Measurements from ENCODE around the gene OR2V1. TPM values are rescaled to one million over a fixed set of nuclear protein-coding genes. Genes with fewer than 3 reads are reported as not detected.

OR2V1 gene
- total RNA-seq, 1 experiment from 2014 or later = not detected

DNA sequence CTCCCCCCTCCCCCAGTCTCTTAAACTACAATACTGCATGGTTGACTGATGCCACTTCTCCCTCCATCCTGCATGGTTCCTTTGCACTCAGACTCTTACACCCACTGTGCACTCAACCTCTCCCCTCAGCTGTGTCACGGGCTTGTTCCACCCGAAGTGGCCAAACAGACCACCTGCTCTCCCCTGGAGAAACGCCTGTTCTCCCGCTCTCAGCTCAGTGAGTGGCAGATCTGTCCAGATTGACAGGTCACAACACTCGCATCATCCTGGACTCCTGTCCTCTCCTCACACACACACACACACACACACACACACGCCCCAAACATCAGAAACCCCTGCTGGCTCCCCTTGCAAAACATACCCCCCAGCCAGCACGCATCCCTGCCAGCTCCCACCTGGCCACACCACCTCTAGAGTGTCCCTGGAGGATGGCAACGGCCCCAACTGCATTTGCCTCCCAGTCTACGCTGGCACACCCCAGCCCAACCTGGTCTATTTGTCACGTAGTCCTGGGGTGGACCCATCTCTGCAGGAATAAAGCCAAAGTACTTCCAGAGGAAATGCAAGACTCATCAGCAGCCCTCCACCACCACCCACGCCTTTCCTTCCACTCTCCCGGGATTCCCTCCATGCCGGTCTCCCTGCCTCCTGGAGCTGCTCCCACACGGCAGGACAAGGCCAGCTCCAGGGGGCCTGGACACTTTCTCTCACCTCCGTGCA, 2.9 kb downstream of the OR2V1 start:
- no TSS peak for BruUV-seq (replicated peaks)
- no peaks in the 10 kb centered on the region for H4K20me1 ChIP-seq (ENCODE audit: insufficient read depth)
- no peak overlapping the region for H3K27ac ChIP-seq (ENCODE audit: low read depth, low read length)
- ChIA-PET POLR2A (no interaction called here), RAD21 (ENCODE audit: low non-redundant PET in 1 of 2, low total read pairs in 2 of 2, uncharacterized antibody in 2 of 2, unreplicated experiment in 2 of 2) (no interaction called here), CTCF (no interaction called here)
- no peak overlapping the region for H3K9ac ChIP-seq (ENCODE audit: low read length)
- H3K27me3 ChIP-seq (ENCODE audit: insufficient read depth, low read length) = no peaks in the 10 kb centered on the region
- H2AFZ ChIP-seq (ENCODE audit: low read depth, low read length, poor library complexity, severe bottlenecking) = no peak overlapping the region
- H3K79me2 ChIP-seq (ENCODE audit: insufficient read depth, low read length) = no peaks in the 10 kb centered on the region
- H3K4me3 ChIP-seq (replicated peaks in 1 of 2; ENCODE audit: low read depth in 1 of 2, low read length in 2 of 2) = no peak overlapping the region
- no peak for TF ChIP-seq JUND (IDR thresholded peaks at IDR 0.05)
- TF ChIP-seq ELF1 (IDR thresholded peaks at IDR 0.05; ENCODE audit: borderline replicate concordance, low read depth) = no peak
- TF ChIP-seq, protein P1, sequence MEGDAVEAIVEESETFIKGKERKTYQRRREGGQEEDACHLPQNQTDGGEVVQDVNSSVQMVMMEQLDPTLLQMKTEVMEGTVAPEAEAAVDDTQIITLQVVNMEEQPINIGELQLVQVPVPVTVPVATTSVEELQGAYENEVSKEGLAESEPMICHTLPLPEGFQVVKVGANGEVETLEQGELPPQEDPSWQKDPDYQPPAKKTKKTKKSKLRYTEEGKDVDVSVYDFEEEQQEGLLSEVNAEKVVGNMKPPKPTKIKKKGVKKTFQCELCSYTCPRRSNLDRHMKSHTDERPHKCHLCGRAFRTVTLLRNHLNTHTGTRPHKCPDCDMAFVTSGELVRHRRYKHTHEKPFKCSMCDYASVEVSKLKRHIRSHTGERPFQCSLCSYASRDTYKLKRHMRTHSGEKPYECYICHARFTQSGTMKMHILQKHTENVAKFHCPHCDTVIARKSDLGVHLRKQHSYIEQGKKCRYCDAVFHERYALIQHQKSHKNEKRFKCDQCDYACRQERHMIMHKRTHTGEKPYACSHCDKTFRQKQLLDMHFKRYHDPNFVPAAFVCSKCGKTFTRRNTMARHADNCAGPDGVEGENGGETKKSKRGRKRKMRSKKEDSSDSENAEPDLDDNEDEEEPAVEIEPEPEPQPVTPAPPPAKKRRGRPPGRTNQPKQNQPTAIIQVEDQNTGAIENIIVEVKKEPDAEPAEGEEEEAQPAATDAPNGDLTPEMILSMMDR (IDR thresholded peaks at IDR 0.05 in 2 of 3, conservative IDR thresholded peaks at IDR 0.05 in 1 of 3; ENCODE audit: borderline replicate concordance in 1 of 3, insufficient read depth in 1 of 3, low read depth in 2 of 3, low read length in 2 of 3) = no peak
- no peak for TF ChIP-seq ZFX (IDR thresholded peaks at IDR 0.05)
- TF ChIP-seq YY1 (IDR thresholded peaks at IDR 0.05; ENCODE audit: extremely low read depth, insufficient replicate concordance, low read depth, low read length) = no peak
- TF ChIP-seq TCF7L2 (IDR thresholded peaks at IDR 0.05; ENCODE audit: borderline replicate concordance, extremely low read depth, insufficient read depth, insufficient read length) = no peak
- no peak for TF ChIP-seq CBX3 (IDR thresholded peaks at IDR 0.05; ENCODE audit: low read depth)
- no peak for TF ChIP-seq SP1 (IDR thresholded peaks at IDR 0.05; ENCODE audit: low read depth)
- TF ChIP-seq, protein P2, sequence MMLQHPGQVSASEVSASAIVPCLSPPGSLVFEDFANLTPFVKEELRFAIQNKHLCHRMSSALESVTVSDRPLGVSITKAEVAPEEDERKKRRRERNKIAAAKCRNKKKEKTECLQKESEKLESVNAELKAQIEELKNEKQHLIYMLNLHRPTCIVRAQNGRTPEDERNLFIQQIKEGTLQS (IDR thresholded peaks at IDR 0.05) = no peak
- TF ChIP-seq, protein P3, sequence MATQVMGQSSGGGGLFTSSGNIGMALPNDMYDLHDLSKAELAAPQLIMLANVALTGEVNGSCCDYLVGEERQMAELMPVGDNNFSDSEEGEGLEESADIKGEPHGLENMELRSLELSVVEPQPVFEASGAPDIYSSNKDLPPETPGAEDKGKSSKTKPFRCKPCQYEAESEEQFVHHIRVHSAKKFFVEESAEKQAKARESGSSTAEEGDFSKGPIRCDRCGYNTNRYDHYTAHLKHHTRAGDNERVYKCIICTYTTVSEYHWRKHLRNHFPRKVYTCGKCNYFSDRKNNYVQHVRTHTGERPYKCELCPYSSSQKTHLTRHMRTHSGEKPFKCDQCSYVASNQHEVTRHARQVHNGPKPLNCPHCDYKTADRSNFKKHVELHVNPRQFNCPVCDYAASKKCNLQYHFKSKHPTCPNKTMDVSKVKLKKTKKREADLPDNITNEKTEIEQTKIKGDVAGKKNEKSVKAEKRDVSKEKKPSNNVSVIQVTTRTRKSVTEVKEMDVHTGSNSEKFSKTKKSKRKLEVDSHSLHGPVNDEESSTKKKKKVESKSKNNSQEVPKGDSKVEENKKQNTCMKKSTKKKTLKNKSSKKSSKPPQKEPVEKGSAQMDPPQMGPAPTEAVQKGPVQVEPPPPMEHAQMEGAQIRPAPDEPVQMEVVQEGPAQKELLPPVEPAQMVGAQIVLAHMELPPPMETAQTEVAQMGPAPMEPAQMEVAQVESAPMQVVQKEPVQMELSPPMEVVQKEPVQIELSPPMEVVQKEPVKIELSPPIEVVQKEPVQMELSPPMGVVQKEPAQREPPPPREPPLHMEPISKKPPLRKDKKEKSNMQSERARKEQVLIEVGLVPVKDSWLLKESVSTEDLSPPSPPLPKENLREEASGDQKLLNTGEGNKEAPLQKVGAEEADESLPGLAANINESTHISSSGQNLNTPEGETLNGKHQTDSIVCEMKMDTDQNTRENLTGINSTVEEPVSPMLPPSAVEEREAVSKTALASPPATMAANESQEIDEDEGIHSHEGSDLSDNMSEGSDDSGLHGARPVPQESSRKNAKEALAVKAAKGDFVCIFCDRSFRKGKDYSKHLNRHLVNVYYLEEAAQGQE (IDR thresholded peaks at IDR 0.05; ENCODE audit: low read depth) = no peak
- no peak for TF ChIP-seq ZNF274 (IDR thresholded peaks at IDR 0.05; ENCODE audit: low read depth, low read length)
- TF ChIP-seq SRF (IDR thresholded peaks at IDR 0.05; ENCODE audit: low read depth) = no peak
- no peak for TF ChIP-seq EZH2phosphoT487 (IDR thresholded peaks at IDR 0.05; ENCODE audit: borderline replicate concordance)
- TF ChIP-seq, protein P4, sequence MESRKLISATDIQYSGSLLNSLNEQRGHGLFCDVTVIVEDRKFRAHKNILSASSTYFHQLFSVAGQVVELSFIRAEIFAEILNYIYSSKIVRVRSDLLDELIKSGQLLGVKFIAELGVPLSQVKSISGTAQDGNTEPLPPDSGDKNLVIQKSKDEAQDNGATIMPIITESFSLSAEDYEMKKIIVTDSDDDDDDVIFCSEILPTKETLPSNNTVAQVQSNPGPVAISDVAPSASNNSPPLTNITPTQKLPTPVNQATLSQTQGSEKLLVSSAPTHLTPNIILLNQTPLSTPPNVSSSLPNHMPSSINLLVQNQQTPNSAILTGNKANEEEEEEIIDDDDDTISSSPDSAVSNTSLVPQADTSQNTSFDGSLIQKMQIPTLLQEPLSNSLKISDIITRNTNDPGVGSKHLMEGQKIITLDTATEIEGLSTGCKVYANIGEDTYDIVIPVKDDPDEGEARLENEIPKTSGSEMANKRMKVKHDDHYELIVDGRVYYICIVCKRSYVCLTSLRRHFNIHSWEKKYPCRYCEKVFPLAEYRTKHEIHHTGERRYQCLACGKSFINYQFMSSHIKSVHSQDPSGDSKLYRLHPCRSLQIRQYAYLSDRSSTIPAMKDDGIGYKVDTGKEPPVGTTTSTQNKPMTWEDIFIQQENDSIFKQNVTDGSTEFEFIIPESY (IDR thresholded peaks at IDR 0.05; ENCODE audit: extremely low read depth, insufficient replicate concordance, low read length) = no peak
- TF ChIP-seq EZH2 (IDR thresholded peaks at IDR 0.05) = no peak
- no peak for TF ChIP-seq CEBPB (IDR thresholded peaks at IDR 0.05; ENCODE audit: low read depth)
- TF ChIP-seq, protein P5, sequence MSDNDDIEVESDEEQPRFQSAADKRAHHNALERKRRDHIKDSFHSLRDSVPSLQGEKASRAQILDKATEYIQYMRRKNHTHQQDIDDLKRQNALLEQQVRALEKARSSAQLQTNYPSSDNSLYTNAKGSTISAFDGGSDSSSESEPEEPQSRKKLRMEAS (IDR thresholded peaks at IDR 0.05) = no peak
- no peak for DNase-seq (ENCODE audit: low read depth, low spot score)
- intact Hi-C loops (cut with micrococcal nuclease) = no loop called here
- no peak overlapping the region for H3K4me2 ChIP-seq (ENCODE audit: low read length)
- no peaks in the 10 kb centered on the region for H3K36me3 ChIP-seq (ENCODE audit: control insufficient read depth in 1 of 2, insufficient read depth in 2 of 2, low read length in 2 of 2)
- no peaks in the 10 kb centered on the region for H3K9me3 ChIP-seq (ENCODE audit: control insufficient read depth in 1 of 2, insufficient read depth in 1 of 2, low read depth in 1 of 2, low read length in 2 of 2)
- no peak for ATAC-seq
- peaks cover 0 to 3% of the 10 kb centered on the region in 2 experiments; a peak in 3 of 4 replicates for H3K4me1 ChIP-seq (ENCODE audit: control insufficient read depth in 1 of 2, insufficient read depth in 2 of 2, low read length in 2 of 2)
- H3K9me2 ChIP-seq (ENCODE audit: insufficient read depth) = no peaks in the 10 kb centered on the region
